Activated CD4-positive, alpha-beta T cell treated with anti-CD3 and anti-CD28 coated beads, Interleukin-2, amount 50 U/mL, for 1 hour (primary cell): ENCODE results near the gene ABLIM1.

ENCODE experiments used
- DNase-seq: peaks from one replicate; pipeline ENCODE4 v3.0.0-alpha.2; 2020

Gene ABLIM1

GRCh38 chr10:114575417-114576131, 82.5 kb downstream of the ABLIM1 start:
- DNase-seq, result no peak

- no peak for DNase-seq
These were observed 84.6 kb downstream of the ABLIM1 start for GRCh38 chr10:114573330-114574045.

GRCh38 chr10:114571316-114571999, 86.6 kb downstream of the ABLIM1 start:
- no peak for DNase-seq

- DNase-seq, result no peak
These were observed 92.0 kb downstream of the ABLIM1 start for GRCh38 chr10:114566064-114566463.

GRCh38 chr10:114565066-114565465, 93.0 kb downstream of the ABLIM1 start:
- no peak for DNase-seq

- no peak for DNase-seq
These were observed 97.0 kb downstream of the ABLIM1 start for GRCh38 chr10:114561008-114561523.

- DNase-seq, result no peak
These were observed 97.9 kb downstream of the ABLIM1 start for GRCh38 chr10:114560144-114560543.

- no peak for DNase-seq
These were observed 98.4 kb downstream of the ABLIM1 start for GRCh38 chr10:114559636-114560035.

- DNase-seq, result no peak
These were observed 100.2 kb downstream of the ABLIM1 start for GRCh38 chr10:114557854-114558253.

GRCh38 chr10:114556236-114557122, 101.6 kb downstream of the ABLIM1 start:
- DNase-seq, result no peak

- no peak for DNase-seq
These were observed 104.6 kb downstream of the ABLIM1 start for GRCh38 chr10:114553436-114553835.

GRCh38 chr10:114552050-114552449, 106.0 kb downstream of the ABLIM1 start:
- DNase-seq, result no peak

- no peak for DNase-seq
These were observed 106.5 kb downstream of the ABLIM1 start for GRCh38 chr10:114551636-114551972.

- DNase-seq, result no peak
These were observed 107.1 kb downstream of the ABLIM1 start for GRCh38 chr10:114550756-114551635.

GRCh38 chr10:114548662-114549061, 109.4 kb downstream of the ABLIM1 start:
- no peak for DNase-seq

GRCh38 chr10:114547514-114547913, 110.6 kb downstream of the ABLIM1 start:
- no peak for DNase-seq

GRCh38 chr10:114547056-114547455, 111.0 kb downstream of the ABLIM1 start:
- DNase-seq, result no peak

GRCh38 chr10:114545819-114546218, 112.3 kb downstream of the ABLIM1 start:
- no peak for DNase-seq

- DNase-seq, result no peak
These were observed 113.0 kb downstream of the ABLIM1 start for GRCh38 chr10:114545071-114545470.

GRCh38 chr10:114544045-114544659, 113.9 kb downstream of the ABLIM1 start:
- DNase-seq, result peak; percentile 64

- no peak for DNase-seq
These were observed 114.6 kb downstream of the ABLIM1 start for GRCh38 chr10:114543456-114543855.
